HG03469 (cell line): ENCODE data around the gene RPGRIP1L.

ENCODE experiments used
- ATAC-seq: cut with Tn5 transposase; IDR thresholded peaks from one replicate; pipeline ENCODE4 v1.9.1; 2021; ENCODE audit warnings: mild to moderate bottlenecking, moderate library complexity, moderate number of reproducible peaks; ENCODE audit not compliant: unreplicated experiment

The RPGRIP1L gene

DNA sequence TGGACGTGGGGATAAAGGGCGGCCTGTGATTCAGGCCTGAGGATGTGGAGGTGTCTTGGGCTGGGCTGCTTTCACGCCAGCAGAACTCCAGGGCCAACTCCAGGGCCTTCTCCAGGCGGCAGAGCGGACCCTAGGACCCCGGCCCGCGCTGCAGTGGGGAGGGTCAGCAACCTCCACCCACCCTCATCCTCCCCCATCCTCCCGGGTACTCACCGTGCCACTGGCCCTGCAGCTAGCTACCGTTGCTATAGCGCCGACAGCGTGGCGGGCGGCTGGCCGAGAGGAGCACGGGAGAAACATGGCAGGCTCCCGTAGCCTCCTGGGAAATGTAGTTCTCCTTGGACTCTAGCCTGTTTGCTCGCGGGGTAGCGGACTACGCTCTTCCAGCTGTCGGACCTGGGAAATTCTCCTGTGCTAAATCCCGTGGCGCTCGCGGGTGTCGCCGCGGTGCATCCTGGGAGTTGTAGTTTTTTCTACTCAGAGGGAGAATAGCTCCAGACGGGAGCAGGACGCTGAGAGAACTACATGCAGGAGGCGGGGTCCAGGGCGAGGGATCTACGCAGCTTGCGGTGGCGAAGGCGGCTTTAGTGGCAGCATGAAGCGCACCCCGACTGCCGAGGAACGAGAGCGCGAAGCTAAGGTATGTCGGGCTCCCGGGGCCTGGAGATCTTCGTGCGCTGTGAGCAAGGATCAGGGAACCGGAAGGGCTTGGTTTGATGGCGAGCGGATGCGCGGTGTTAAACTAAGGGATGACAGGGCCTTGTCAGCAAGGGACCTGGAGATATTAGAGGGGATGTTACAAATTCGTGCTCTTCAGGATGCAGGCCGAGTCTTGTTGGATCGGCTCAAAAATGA, at the start of gene RPGRIP1L, which contains the start of gene FTO:
Gene RPGRIP1L, minus strand, starts transcription at position 270 of the 855 bp plus-strand sequence. CDS start 3,136 bp downstream, outside the sequence.
Gene FTO, plus strand, starts transcription at position 567 of the 855 bp plus-strand sequence.
- ATAC-seq: peak; percentile 96

DNA sequence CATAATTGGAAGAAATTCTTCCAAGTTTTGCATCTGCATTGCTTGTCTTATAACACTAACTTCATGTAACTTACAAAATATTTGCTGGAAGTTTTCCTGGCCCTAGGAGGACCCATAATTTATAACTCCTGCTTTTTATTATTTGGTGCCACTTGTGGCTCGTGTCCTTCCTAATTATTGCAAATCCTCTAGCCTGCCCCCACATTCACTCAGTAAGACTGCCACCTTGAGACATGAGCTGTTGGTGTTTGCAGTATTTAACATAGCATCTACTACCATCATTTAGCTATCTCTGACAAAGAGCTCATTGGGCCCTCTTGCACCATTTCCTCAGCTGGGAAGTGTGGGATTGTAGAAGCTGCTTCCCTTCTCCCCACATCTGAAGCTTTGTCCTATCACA, 49.8 kb upstream of the RPGRIP1L start:
- no peak for ATAC-seq

DNA sequence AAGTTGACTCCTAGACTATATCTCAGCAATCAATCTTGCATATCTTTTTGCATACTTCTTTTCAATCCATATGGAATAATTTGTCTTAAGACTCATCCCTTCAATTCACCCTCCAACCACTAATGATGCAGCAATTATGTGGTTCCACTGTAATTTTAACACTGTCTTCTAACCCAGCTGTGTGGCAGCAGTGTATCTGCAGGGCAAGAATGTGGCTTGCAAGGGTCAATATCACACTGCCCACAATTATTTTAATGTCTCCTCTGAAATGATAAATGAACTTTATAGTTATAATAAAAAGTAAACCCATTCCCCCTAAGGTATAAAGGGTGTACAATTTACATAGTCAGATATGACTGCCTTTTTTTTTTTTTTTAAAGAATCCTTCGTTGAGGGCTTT, 48.9 kb upstream of the RPGRIP1L start:
- ATAC-seq: no peak

DNA sequence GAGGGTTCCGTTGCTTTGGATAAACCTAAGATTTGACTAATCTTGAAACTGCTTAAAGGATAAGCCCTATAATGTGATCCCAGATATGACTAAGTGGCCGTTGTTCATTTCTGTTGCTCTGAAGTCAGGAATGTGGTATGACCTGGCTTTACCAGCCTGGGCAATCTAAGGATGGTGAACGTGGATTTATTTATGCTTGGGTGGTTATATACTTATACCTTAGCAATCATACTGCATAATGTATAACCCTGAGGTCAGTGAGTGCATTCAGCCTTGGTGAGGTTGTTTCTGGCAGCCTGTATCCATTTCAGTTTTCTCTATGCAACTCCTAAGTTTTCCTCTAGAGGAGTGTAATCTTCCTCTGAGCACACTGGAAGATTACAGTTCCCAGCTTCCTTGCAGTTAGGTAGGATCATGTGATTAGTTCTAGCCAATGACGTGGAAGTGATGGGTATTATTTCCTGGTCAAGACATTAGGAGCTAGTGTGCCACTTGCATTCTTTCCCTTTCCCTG, 42.2 kb upstream of the RPGRIP1L start:
- ATAC-seq: no peak

- ATAC-seq: no peak
These were observed 41.4 kb upstream of the RPGRIP1L start for GRCh38 chr16:53745086-53745485.

GRCh38 chr16:53744449-53744848, 40.8 kb upstream of the RPGRIP1L start:
- no peak for ATAC-seq

DNA sequence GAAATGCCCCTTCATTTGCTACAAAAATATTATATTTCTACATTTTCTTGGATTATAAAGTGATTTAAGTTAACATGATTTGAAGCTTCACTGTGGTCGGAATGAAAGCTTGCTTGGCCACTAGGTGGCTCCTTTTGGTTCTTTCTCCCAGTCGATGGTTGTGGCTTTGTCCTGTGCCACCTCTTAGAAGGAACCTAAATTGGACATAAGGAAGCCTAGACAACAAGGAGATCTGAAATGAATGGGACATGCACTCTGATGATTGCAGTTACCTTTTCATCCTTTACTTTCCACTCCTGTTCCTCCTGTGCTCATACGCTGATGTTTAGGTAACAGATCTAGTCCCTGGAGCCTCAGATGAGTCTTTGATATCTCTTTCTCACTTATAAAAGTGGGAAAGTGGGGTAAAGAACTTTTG, 39.5 kb upstream of the RPGRIP1L start:
- peak; percentile 38 for ATAC-seq

GRCh38 chr16:53741546-53741945, 37.9 kb upstream of the RPGRIP1L start:
- ATAC-seq: no peak

GRCh38 chr16:53740933-53741531, 37.4 kb upstream of the RPGRIP1L start:
- no peak for ATAC-seq

- no peak for ATAC-seq
These were observed 36.8 kb upstream of the RPGRIP1L start for GRCh38 chr16:53740476-53740875.

DNA sequence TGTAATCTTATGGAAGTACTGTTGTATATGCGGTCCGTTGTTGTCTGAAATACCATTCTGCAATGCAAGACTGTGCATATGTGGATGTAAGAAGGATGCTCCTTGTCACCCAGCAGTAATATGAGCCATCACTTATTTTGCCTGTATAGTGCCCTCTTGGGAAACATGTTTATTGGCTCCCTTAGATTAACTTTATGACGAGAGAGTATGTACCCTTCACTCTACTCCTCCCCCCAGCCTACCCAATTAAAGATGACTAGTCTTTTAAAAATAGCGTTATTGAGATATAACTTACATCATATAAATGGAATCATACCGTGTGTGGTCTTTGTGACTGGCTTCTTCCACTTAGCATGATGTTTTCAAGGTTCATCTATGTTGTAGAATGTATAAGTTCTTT, 33.9 kb upstream of the RPGRIP1L start:
- ATAC-seq: no peak

GRCh38 chr16:53736297-53736696, 32.6 kb upstream of the RPGRIP1L start:
- no peak for ATAC-seq

DNA sequence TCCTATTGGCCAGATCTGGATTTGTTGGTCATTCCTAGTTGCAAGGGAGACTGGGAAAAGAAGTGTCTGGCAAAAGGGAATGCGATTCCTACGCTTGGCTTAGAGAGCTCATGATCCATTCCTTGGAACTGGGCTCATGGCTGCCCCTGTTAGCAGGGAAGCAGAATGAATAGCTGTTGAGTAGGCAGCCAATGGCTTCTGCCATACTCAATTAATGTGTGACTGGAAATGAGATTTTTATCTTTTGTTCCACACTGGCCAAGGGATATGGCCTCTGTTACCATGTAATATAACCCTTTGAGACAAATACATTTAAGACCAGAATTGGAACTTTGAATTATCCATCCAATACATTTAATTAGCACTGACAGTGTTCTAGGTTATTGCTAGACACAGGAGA, 31.2 kb upstream of the RPGRIP1L start:
- no peak for ATAC-seq

DNA sequence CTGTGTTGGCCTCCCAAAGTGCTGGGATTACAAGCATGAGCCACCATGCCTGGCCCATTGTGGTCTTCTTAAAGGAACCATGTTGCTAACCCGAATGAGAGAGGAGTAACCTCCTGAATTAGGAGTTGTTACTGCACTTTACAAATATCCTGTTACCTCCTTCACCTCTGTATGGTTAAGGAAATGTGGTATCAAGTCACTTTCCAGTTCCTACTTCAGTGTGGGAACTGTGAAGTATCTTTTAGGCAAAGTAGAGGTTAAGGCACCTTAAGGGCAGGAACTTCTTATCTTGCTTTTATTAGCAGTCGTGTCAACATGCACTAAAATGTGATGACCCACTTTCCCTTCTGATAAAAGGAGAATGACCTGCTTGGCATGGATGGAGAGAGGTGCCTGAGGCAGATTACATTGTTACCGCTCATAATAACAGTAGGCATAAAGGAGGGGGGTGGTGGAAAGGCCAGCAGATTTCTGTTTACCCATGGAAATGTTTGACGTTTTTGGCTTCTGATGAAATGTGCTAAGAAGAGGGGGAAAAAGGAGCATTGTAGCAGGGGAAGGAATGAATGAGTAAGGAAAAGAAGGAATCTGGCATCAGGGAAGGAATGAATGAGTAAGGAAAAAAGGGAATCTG, 28.8 kb upstream of the RPGRIP1L start:
- no peak for ATAC-seq

DNA sequence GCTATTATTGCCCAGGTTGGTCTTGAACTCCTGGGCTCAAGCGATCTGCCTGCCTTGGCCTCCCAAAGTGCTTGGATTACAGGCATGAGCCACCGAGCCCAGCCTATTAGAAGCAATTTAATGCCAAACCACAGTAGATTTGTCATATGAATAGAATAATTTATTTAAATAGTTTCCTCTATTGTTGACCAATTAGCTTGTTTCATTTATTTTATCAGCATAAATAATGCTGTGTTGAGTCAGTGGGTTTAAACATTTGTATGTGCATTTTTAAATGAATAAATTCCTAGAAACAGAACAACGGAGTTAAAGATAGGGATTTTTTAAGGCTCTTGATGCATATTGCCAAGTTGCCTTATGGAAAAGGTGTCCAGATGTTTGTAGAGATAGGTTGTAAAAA, 27.0 kb upstream of the RPGRIP1L start:
- ATAC-seq: no peak

GRCh38 chr16:53726625-53727024, 23.0 kb upstream of the RPGRIP1L start:
- no peak for ATAC-seq

DNA sequence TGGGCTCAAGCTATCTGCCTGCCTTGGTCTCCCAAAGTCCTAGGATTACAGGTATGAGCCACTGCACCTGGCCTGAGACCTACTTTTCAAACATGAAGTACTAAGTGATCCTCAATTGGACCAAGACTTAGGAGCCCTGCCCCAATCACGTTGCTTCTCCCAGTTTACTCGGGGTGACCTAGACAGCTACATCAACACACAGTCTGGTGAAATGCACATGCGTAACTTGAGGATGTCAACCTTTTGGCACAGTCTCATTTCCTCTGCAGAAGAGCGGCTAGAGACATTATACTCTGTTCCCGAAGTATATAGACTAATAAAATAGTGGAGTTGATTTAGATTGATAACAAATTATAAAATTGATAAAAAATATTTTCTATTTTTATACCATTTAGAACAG, 17.4 kb upstream of the RPGRIP1L start:
- ATAC-seq: no peak

GRCh38 chr16:53717577-53717976, 13.9 kb upstream of the RPGRIP1L start:
- no peak for ATAC-seq

- no peak for ATAC-seq
These were observed 11.3 kb upstream of the RPGRIP1L start for GRCh38 chr16:53715023-53715384.

GRCh38 chr16:53714205-53715022, 10.8 kb upstream of the RPGRIP1L start:
- no peak for ATAC-seq
